RWPE2 (cell line): ENCODE results near the gene PXDC1.

Experiments used
- ATAC-seq: fragments of 200-7000 bp; cut with Tn5 transposase; 3 replicates; pipeline ENCODE4 v1.9.1; 2021; ENCODE audit warnings: low read depth
- DNase-seq: peaks from one replicate; pipeline ENCODE4 v3.0.0-alpha.2; 2020; ENCODE audit warnings: low spot score
- H3K27ac ChIP-seq: fragments of 450-650 bp; 2 replicates; pipeline ENCODE4 v1.5.1; 2017; ENCODE audit warnings: mild to moderate bottlenecking; ENCODE audit not compliant: poor library complexity, severe bottlenecking
- H3K27me3 ChIP-seq: fragments of 250-450 bp; sonication (Bioruptor Pico); 2 replicates; pipeline ENCODE4 v1.5.1; 2021; ENCODE audit warnings: mild to moderate bottlenecking, moderate library complexity; ENCODE audit not compliant: insufficient read depth, poor library complexity, severe bottlenecking
- H3K36me3 ChIP-seq: fragments of 250-450 bp; sonication (Bioruptor Pico); 2 replicates; pipeline ENCODE4 v1.5.1; 2020; ENCODE audit warnings: low read depth, mild to moderate bottlenecking, moderate library complexity
- H3K4me1 ChIP-seq: fragments of 250-450 bp; sonication (Bioruptor Pico); 2 replicates; pipeline ENCODE4 v1.5.1; 2021; ENCODE audit warnings: mild to moderate bottlenecking, moderate library complexity; ENCODE audit not compliant: insufficient read depth, poor library complexity, severe bottlenecking
- H3K4me3 ChIP-seq: fragments of 250-450 bp; sonication (Bioruptor Pico); 2 replicates; pipeline ENCODE4 v1.5.1; 2021; ENCODE audit warnings: mild to moderate bottlenecking, moderate library complexity; ENCODE audit not compliant: severe bottlenecking
- H3K9me3 ChIP-seq: fragments of 250-450 bp; sonication (Bioruptor Pico); 2 replicates; pipeline ENCODE4 v1.5.1; 2021; ENCODE audit warnings: mild to moderate bottlenecking, moderate library complexity; ENCODE audit not compliant: severe bottlenecking
- TF ChIP-seq, protein P1 (sequence below): fragments of 450-650 bp; IDR thresholded peaks from one replicate; pipeline ENCODE4 v1.5.1; 2017; ENCODE audit warnings: mild to moderate bottlenecking, moderate library complexity; ENCODE audit not compliant: poor library complexity, severe bottlenecking

The PXDC1 gene

DNA sequence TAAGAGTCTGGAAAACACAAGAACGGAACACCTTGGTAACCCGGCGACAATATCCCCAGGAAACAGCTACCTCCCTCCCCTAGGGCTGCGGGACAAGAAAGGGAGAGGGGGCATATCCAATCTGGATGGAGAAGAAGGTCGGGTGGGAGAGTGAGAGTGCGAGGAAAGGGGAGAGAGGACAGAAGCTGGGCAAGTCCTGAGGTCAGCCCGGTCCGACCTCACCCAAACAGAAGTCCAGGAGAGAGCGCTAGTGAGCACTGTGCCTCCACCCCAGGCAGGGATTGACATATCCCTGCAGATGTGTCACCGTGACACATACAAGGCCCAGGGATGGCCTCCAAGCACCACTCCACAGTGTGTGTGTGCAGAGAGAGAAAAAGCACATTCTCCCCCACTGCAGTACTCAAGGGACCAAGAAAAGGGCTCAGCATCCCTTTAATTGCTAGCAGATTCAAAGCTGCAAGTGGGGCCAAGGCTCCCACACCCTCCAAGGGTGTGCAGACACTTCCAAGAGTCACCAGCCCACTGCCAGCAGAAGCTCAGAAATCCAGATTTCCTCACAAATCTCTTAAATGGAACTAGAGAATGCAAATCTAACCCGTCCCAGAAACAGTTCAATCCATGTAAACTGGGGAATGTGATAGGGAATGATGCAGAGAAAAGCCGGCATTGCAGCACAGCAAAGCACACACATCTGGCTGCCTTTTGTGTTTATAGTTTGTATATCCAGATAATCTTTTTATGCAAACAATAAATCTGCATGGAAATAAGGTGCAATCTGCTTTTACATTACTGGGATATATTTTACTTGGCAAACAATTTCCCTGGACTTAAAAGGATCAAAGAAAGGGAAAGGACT is 3.1 kb downstream of the PXDC1 start:
- Histone ChIP-seq H3K4me1 (peaks cover 15% of the 10 kb centered on the region), H3K36me3 (peaks cover 13% of the 10 kb centered on the region), H3K27ac (peak overlapping the region; percentile 93), H3K9me3 (peaks cover 1% of the 10 kb centered on the region), H3K4me3 (no peak overlapping the region), H3K27me3 (no peaks in the 10 kb centered on the region)
- DNase-seq: no peak
- TF ChIP-seq, protein P1, sequence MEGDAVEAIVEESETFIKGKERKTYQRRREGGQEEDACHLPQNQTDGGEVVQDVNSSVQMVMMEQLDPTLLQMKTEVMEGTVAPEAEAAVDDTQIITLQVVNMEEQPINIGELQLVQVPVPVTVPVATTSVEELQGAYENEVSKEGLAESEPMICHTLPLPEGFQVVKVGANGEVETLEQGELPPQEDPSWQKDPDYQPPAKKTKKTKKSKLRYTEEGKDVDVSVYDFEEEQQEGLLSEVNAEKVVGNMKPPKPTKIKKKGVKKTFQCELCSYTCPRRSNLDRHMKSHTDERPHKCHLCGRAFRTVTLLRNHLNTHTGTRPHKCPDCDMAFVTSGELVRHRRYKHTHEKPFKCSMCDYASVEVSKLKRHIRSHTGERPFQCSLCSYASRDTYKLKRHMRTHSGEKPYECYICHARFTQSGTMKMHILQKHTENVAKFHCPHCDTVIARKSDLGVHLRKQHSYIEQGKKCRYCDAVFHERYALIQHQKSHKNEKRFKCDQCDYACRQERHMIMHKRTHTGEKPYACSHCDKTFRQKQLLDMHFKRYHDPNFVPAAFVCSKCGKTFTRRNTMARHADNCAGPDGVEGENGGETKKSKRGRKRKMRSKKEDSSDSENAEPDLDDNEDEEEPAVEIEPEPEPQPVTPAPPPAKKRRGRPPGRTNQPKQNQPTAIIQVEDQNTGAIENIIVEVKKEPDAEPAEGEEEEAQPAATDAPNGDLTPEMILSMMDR: peak; percentile 58
- ATAC-seq: peak; percentile 8; the same call in 1 of the 3 replicates

DNA sequence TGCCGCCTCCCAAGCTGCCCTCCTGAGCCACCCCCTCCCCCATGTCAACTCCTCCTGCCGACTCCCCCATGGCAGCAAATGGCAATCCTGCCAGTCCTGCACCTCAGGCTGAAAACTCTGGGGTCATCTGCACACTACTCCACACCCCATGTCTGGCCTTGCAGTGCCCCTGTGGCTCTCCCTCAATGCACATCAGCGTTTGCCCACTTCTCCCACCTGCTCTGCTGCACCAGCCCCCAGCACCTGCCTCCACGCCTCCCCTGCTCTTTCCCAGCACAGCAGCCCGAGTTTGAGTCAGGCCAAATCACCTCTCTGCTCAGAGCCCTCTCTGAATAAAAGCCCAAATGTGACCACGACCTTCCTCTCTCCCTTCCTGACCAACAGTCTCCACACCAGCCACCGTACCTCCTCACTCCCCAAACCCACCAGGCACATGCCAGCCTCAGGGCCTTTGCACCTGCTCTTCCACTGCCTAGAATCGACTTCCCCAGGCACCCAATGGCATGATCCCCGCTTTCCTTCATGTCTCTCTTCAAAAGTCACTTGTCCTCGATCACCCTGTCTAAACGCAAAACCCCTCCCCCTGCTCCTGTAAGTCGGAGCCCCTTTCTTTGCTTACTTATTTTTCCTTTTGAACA is 4.3 kb downstream of the PXDC1 start:
- no peaks in the 10 kb centered on the region for H3K9me3 ChIP-seq
- no peak overlapping the region for H3K4me3 ChIP-seq
- peak overlapping the region; percentile 65 for H3K27ac ChIP-seq
- no peak for ATAC-seq
- H3K27me3 ChIP-seq: no peaks in the 10 kb centered on the region
- DNase-seq: no peak
- H3K4me1 ChIP-seq: peaks cover 21% of the 10 kb centered on the region
- H3K36me3 ChIP-seq: peaks cover 18% of the 10 kb centered on the region
- TF ChIP-seq, protein P1: no peak

GRCh38 chr6:3746696-3747095 is 4.8 kb downstream of the PXDC1 start:
- DNase-seq (no peak), ATAC-seq (no peak)
- peaks cover 21% of the 10 kb centered on the region for H3K36me3 ChIP-seq
- H3K4me1 ChIP-seq: peaks cover 25% of the 10 kb centered on the region
- no peaks in the 10 kb centered on the region for H3K27me3 ChIP-seq
- no peak overlapping the region for H3K4me3 ChIP-seq
- H3K27ac ChIP-seq: peak overlapping the region; percentile 65
- TF ChIP-seq, protein P1: no peak
- H3K9me3 ChIP-seq: no peaks in the 10 kb centered on the region

DNA sequence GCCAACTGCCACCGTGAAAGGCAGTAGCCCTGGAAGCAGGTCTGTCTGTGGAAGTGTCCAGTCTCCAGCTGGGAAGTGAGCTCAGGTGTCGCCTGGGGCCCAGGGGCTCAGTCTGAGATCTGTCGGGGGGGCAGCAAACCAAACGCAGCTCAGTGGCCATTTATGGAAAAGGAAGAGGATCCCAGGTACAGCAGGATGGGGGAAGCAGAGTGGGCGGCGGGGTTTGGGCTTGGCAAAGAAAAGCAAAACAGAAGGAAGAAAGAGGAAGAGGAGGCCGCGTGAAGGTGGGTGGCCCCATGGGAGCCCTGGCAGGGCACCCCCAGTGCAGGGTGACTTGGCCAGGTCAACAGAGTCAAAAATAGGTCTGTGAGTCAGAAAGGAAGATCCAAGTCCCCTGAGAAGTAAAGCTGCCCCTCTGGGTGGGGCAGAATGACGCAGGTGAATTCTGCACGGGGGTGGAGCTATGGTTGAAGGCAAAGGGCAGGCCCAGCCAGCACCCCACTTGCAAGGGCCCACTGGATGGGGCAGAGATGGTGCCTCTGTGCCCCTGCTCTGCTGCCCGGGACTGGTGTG is 5.3 kb downstream of the PXDC1 start:
- H3K9me3 ChIP-seq: no peaks in the 10 kb centered on the region
- DNase-seq: no peak
- peaks cover 25% of the 10 kb centered on the region for H3K4me1 ChIP-seq
- H3K4me3 ChIP-seq: no peak overlapping the region
- H3K27me3 ChIP-seq: no peaks in the 10 kb centered on the region
- ATAC-seq: no peak
- H3K27ac ChIP-seq: peak overlapping the region; percentile 65
- TF ChIP-seq, protein P1: no peak
- H3K36me3 ChIP-seq: peaks cover 24% of the 10 kb centered on the region
